GM12891 (cell line): ENCODE data around the gene SNAI1.

Experiments used
- PAX5 ChIP-seq: IDR thresholded peaks from 2 replicates; pipeline ENCODE4 v1.6.1; 2011; ENCODE audit warnings: low read length, moderate library complexity, mild to moderate bottlenecking; ENCODE audit not compliant: insufficient read depth, severe bottlenecking
- POLR2AphosphoS5 ChIP-seq: IDR thresholded peaks from 2 replicates; pipeline ENCODE4 v1.6.1; 2011; ENCODE audit warnings: low read depth, low read length, control low read depth
- TAF1 ChIP-seq: IDR thresholded peaks from 2 replicates; pipeline ENCODE4 v1.6.1; 2011; ENCODE audit warnings: low read depth, low read length, control low read depth

DNA sequence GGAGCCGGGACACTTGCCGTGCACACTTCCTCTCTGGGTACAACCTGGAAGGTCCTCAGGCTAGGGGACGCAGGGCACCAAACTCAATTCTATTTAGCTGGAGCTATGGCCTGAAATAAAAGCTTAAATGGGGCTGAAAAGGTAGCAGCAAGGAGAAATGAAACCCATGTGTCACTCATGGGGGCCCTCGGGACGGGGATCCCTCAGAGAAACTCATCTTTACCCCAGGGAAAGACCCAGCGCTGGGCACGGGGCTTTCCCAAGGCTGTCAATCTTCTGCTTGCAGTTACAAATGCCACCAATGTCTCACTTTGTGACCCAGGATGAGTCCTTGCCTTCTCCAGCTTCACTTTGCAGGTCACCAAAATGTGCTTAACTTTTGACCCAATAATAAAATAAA, 16.5 kb downstream of the SNAI1 start:
- TF ChIP-seq POLR2AphosphoS5 (no peak), PAX5 (no peak), TAF1 (no peak)
